CD8-positive, alpha-beta memory T cell (primary cell): ENCODE results near the gene NDUFA3. TPM values are rescaled to one million over a fixed set of nuclear protein-coding genes. Genes with fewer than 3 reads are reported as not detected.

ENCODE experiments used
- CTCF ChIA-PET: fragments of 350-600 bp; sonication (Branson Sonifier 250); formaldehyde crosslinking; loops from one replicate; lab custom pipeline; 2021; ENCODE audit warnings: antibody characterized with exemption; lab: Charles Lee
- POLR2A ChIA-PET: fragments of 350-600 bp; sonication (Branson Sonifier 250); formaldehyde crosslinking; loops from one replicate; lab custom pipeline; 2021; ENCODE audit warnings: antibody characterized with exemption; lab: Charles Lee
- DNase-seq, 5 donors: peaks; one replicate each; pipeline versions ENCODE4 v3.0.0 to v3.0.0-alpha.2; 2020 to 2022; ENCODE audit warnings: mixed read lengths in 1 of 5
- H3K27ac ChIP-seq: one replicate; pipeline ENCODE4 v1.7.0; 2013; ENCODE audit warnings: low read depth, mild to moderate bottlenecking, low read length, moderate library complexity
- H3K27me3 ChIP-seq: 2 replicates; pipeline ENCODE4 v1.7.0; 2013; ENCODE audit warnings: low read length, mild to moderate bottlenecking; ENCODE audit not compliant: insufficient read depth, poor library complexity, severe bottlenecking
- H3K36me3 ChIP-seq: 2 replicates; pipeline ENCODE4 v1.7.0; 2013; ENCODE audit warnings: mild to moderate bottlenecking, low read length, moderate library complexity; ENCODE audit not compliant: insufficient read depth
- H3K4me1 ChIP-seq: 2 replicates; pipeline ENCODE4 v1.7.0; 2013; ENCODE audit warnings: mild to moderate bottlenecking, low read length, moderate library complexity; ENCODE audit not compliant: insufficient read depth
- H3K4me3 ChIP-seq: 2 replicates; pipeline ENCODE4 v1.7.0; 2013; ENCODE audit warnings: mild to moderate bottlenecking, low read length
- H3K9me3 ChIP-seq: 2 replicates; pipeline ENCODE4 v1.7.0; 2013; ENCODE audit warnings: mild to moderate bottlenecking, low read length
- H3K27ac Mint-ChIP-seq, 8 donors: one replicate each; pipeline ENCODE4 v1.8.0; 2020 to 2021; ENCODE audit warnings: mixed read lengths in 8 of 8, mild to moderate bottlenecking in 6 of 8, inconsistent platforms in 3 of 8, moderate library complexity in 3 of 8
- H3K27me3 Mint-ChIP-seq, 2 donors: one replicate each; pipeline ENCODE4 v1.8.0; 2020 to 2021; ENCODE audit warnings: mixed read lengths in 2 of 2, mild to moderate bottlenecking in 1 of 2, moderate library complexity in 1 of 2
- H3K36me3 Mint-ChIP-seq, 3 donors: one replicate each; pipeline ENCODE4 v1.8.0; 2020 to 2021; ENCODE audit warnings: mixed read lengths in 3 of 3, inconsistent platforms in 1 of 3, mild to moderate bottlenecking in 1 of 3
- H3K4me1 Mint-ChIP-seq, 3 donors: one replicate each; pipeline ENCODE4 v1.8.0; 2020 to 2021; ENCODE audit warnings: mixed read lengths in 3 of 3, inconsistent platforms in 1 of 3, mild to moderate bottlenecking in 1 of 3
- H3K4me3 Mint-ChIP-seq, 7 donors: one replicate each; pipeline ENCODE4 v1.8.0; 2020 to 2021; ENCODE audit warnings: mixed read lengths in 7 of 7, mild to moderate bottlenecking in 6 of 7, moderate library complexity in 4 of 7, inconsistent platforms in 2 of 7
- H3K9me3 Mint-ChIP-seq, 5 donors: one replicate each; pipeline ENCODE4 v1.8.0; 2020 to 2022; ENCODE audit warnings: mixed read lengths in 5 of 5, mild to moderate bottlenecking in 3 of 5, moderate library complexity in 2 of 5, inconsistent platforms in 1 of 5
- polyA plus RNA-seq: library from polyadenylated mRNA; unstranded; fragments of 300-500 nt; fragmentation: Illumina TruSeq; gene quantifications from one replicate; pipeline ENCODE4 v1.2.3, GENCODE V29; 2021
- total RNA-seq, 2 experiments: library from RNA; stranded (reverse); gene quantifications; one replicate each; pipeline ENCODE4 v1.2.3, GENCODE V29; 2021

The NDUFA3 gene
- total and polyA plus RNA-seq, 3 experiments from 2014 or later, result 117 to 506 (median 124) TPM

DNA sequence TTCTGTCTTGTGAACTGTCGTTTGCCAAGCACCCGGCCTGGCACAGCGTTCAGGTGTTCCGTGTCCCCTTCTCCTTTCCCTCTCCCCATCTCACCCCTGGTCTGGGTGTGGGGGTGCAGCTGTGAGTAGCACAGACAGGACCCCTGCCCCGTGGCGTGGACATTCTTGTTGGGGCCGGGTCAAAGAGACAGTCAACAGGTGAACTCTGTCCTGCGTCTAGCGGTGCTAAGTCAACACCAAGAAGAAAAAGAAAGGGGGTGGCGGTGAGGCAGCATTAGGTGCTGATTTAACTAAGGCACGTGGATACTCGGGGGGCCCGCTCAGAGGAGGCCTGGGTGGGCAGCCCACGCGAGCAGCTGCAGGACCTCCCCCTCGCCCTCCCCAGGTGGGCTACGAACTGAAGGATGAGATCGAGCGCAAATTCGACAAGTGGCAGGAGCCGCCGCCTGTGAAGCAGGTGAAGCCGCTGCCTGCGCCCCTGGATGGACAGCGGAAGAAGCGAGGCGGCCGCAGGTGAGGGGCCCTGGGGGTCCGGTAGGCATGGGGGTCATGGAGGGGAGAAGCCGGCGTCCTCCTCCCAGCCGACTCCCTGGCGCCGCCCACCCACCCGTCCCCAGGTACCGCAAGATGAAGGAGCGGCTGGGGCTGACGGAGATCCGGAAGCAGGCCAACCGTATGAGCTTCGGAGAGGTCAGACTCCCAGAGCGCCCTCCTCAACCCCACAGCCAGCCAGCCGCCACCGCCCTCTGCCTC, 25.2 kb downstream of the NDUFA3 start:
- no peaks in the 10 kb centered on the region for H3K27me3 ChIP-seq
- DNase-seq, result no peak
- POLR2A ChIA-PET, result interaction anchor here (1.0 kb wide), 1 partner anchor 9 kb away, joined by 4 read pairs; the partner anchor contains the start of gene CNOT3
- peaks cover 0 to 76% (median 9%) of the 10 kb centered on the region in 3 donors for H3K36me3 Mint-ChIP-seq
- H3K9me3 Mint-ChIP-seq, result no peaks in the 10 kb centered on the region
- H3K36me3 ChIP-seq, result peaks cover 18% of the 10 kb centered on the region
- no peaks in the 10 kb centered on the region for H3K27me3 Mint-ChIP-seq
- no peak overlapping the region for H3K4me3 ChIP-seq
- H3K9me3 ChIP-seq, result no peaks in the 10 kb centered on the region
- peak overlapping the region in 1 of 8 donors; percentile 86 for H3K27ac Mint-ChIP-seq
- no peak overlapping the region for H3K27ac ChIP-seq
- no peaks in the 10 kb centered on the region for H3K4me1 ChIP-seq
- CTCF ChIA-PET, result no interaction called here
- no peak overlapping the region for H3K4me3 Mint-ChIP-seq
- H3K4me1 Mint-ChIP-seq, result no peaks in the 10 kb centered on the region

- Mint-ChIP-seq H3K27ac (peak overlapping the region in 1 of 8 donors; percentile 86), H3K4me1 (no peaks in the 10 kb centered on the region), H3K27me3 (no peaks in the 10 kb centered on the region), H3K36me3 (peaks cover 0 to 71% (median 6%) of the 10 kb centered on the region in 3 donors), H3K4me3 (no peak overlapping the region), H3K9me3 (no peaks in the 10 kb centered on the region)
- Histone ChIP-seq H3K4me1 (no peaks in the 10 kb centered on the region), H3K27me3 (no peaks in the 10 kb centered on the region), H3K27ac (no peak overlapping the region), H3K36me3 (peaks cover 18% of the 10 kb centered on the region), H3K9me3 (no peaks in the 10 kb centered on the region), H3K4me3 (no peak overlapping the region)
- ChIA-PET POLR2A (no interaction called here), CTCF (no interaction called here)
- no peak for DNase-seq
Measured at GRCh38 chr19:54128441-54128725, 25.7 kb downstream of the NDUFA3 start.

GRCh38 chr19:54128796-54129616, 26.4 kb downstream of the NDUFA3 start:
- H3K27me3 Mint-ChIP-seq, result no peaks in the 10 kb centered on the region
- Histone ChIP-seq H3K4me3 (no peak overlapping the region), H3K4me1 (no peaks in the 10 kb centered on the region), H3K27ac (no peak overlapping the region), H3K27me3 (no peaks in the 10 kb centered on the region), H3K36me3 (peaks cover 12% of the 10 kb centered on the region), H3K9me3 (no peaks in the 10 kb centered on the region)
- no peaks in the 10 kb centered on the region for H3K4me1 Mint-ChIP-seq
- ChIA-PET CTCF (no interaction called here), POLR2A (no interaction called here)
- DNase-seq, result no peak
- H3K36me3 Mint-ChIP-seq, result peaks cover 0 to 65% (median 6%) of the 10 kb centered on the region in 3 donors
- no peak overlapping the region for H3K4me3 Mint-ChIP-seq
- H3K9me3 Mint-ChIP-seq, result no peaks in the 10 kb centered on the region
- no peak overlapping the region for H3K27ac Mint-ChIP-seq

DNA sequence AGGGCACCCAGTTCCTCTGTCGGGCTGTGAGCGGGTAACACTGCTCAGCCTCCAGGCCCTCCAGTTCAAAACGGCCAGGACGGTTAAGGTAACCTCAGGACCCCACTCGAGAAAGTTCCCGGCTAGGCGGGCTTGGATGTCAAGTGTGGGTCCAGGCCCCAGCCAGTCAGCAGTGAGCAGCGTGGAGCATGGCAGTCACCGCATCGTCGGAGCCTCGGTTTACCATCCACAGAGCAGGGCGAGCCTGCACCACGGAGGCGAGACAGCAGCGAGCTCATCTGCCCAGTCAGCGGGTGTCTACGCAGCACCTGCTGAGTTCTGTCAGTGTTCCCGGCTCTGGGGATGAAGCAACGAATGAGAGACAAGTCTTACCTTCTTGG, 27.0 kb downstream of the NDUFA3 start:
- no peaks in the 10 kb centered on the region for H3K27me3 ChIP-seq
- ChIA-PET POLR2A (no interaction called here), CTCF (no interaction called here)
- DNase-seq, result no peak
- no peaks in the 10 kb centered on the region for H3K9me3 ChIP-seq
- Mint-ChIP-seq H3K4me1 (peaks cover 2 to 4% (median 3%) of the 10 kb centered on the region in 3 donors), H3K9me3 (no peaks in the 10 kb centered on the region), H3K27me3 (no peaks in the 10 kb centered on the region), H3K36me3 (peaks cover 0 to 59% (median 6%) of the 10 kb centered on the region in 3 donors), H3K4me3 (no peak overlapping the region), H3K27ac (no peak overlapping the region)
- no peak overlapping the region for H3K4me3 ChIP-seq
- no peak overlapping the region for H3K27ac ChIP-seq
- peaks cover 8% of the 10 kb centered on the region for H3K36me3 ChIP-seq
- no peaks in the 10 kb centered on the region for H3K4me1 ChIP-seq

GRCh38 chr19:54133312-54133956, 30.8 kb downstream of the NDUFA3 start:
- peaks cover 14 to 18% (median 17%) of the 10 kb centered on the region in 3 donors for H3K4me1 Mint-ChIP-seq
- Histone ChIP-seq H3K9me3 (no peaks in the 10 kb centered on the region), H3K4me3 (no peak overlapping the region), H3K27me3 (no peaks in the 10 kb centered on the region), H3K27ac (no peak overlapping the region), H3K4me1 (peaks cover 11% of the 10 kb centered on the region), H3K36me3 (no peaks in the 10 kb centered on the region)
- H3K27ac Mint-ChIP-seq, result peak overlapping the region in 1 of 8 donors; percentile 60
- DNase-seq, result no peak
- ChIA-PET POLR2A (no interaction called here), CTCF (no interaction called here)
- H3K9me3 Mint-ChIP-seq, result no peaks in the 10 kb centered on the region
- H3K36me3 Mint-ChIP-seq, result peaks cover 0 to 30% (median 0%) of the 10 kb centered on the region in 3 donors
- peak overlapping the region in 1 of 7 donors; percentile 44 for H3K4me3 Mint-ChIP-seq
- peaks cover 0 to 1% of the 10 kb centered on the region in 2 donors for H3K27me3 Mint-ChIP-seq

DNA sequence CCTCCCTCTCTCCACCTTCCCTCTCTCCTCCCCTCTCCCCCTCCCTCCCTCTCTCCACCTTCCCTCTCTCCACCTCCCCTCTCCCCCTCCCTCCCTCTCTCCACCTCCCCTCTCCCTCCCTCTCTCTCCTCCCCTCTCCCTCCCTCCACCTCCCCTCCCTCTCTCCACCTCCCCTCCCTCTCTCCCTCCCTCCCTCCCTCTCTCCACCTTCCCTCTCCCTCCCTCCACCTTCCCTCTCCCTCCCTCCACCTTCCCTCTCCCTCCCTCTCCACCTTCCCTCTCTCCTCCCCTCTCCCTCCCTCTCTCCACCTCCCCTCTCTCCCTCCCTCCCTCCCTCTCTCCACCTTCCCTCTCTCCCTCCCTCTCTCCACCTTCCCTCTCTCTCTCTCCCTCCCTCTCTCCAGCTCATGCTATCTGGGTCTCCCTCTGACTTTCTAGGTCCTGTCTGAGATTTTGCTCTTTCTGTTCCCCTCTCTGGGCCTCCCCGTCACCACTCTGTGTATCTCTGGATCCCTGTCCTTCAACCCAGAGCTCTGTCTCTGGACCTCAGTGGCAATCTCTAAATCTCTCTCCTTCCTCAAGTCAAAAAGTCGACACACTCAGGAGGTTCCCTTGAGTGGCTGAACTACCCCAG, 31.4 kb downstream of the NDUFA3 start:
- peaks cover 0 to 1% of the 10 kb centered on the region in 2 donors for H3K27me3 Mint-ChIP-seq
- H3K27ac ChIP-seq, result no peak overlapping the region
- no peak for DNase-seq
- H3K4me1 Mint-ChIP-seq, result peaks cover 20 to 25% (median 22%) of the 10 kb centered on the region in 3 donors
- H3K9me3 ChIP-seq, result no peaks in the 10 kb centered on the region
- no peak overlapping the region for H3K4me3 ChIP-seq
- no peaks in the 10 kb centered on the region for H3K36me3 ChIP-seq
- CTCF ChIA-PET, result no interaction called here
- H3K27me3 ChIP-seq, result no peaks in the 10 kb centered on the region
- no peaks in the 10 kb centered on the region for H3K9me3 Mint-ChIP-seq
- no peak overlapping the region for H3K4me3 Mint-ChIP-seq
- H3K27ac Mint-ChIP-seq, result peak overlapping the region in 2 of 8 donors; percentile 17 to 77
- H3K36me3 Mint-ChIP-seq, result peaks cover 0 to 30% (median 0%) of the 10 kb centered on the region in 3 donors
- peaks cover 17% of the 10 kb centered on the region for H3K4me1 ChIP-seq
- POLR2A ChIA-PET, result no interaction called here

DNA sequence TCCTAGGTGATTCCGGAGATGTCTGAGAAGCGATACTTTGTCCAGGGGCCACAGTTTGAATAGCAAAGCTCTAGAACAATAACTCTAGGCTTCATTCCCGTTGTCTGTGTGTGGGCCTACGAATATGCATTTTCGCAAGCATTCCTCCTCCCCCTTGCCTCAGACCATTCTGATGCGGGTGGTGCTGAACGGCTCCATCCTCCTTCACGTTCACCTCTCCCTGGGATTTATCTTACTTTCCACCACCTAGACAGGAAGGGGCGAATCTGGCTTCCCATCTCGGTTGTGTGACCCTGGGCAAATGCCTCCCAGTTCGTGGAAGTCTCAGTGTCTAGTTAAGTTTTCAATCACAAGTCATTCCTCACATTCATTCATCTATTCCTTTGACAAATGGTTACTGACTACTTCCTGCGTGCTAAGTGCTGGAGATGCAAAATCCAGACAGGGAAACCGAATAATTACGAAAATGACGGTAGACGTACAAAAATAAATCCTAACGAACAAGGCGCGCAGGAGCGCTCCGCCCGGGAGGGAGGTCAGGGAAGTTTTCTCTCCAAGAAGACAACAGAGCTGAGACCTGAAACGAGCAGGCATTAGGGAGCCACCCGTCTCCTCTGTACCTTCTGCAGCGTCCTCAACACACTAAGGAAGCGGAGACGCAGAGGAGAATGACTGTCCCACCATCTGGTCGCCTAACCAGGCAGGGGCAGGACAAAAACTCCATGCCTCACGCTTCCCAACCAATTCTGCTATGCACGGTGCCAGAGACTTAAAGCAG, 33.6 kb downstream of the NDUFA3 start:
- CTCF ChIA-PET, result interaction anchor here (0.9 to 2.2 kb wide), 7 partner anchors 21 to 96 kb away, joined by 3 to 11 read pairs (median 5); partner anchors contain the start of genes LENG1, MBOAT7, PRPF31 and TFPT
- Mint-ChIP-seq H3K36me3 (peaks cover 0 to 31% (median 0%) of the 10 kb centered on the region in 3 donors), H3K27me3 (peaks cover 0 to 1% of the 10 kb centered on the region in 2 donors), H3K4me3 (peak overlapping the region; percentile 81 to 92 (median 88)), H3K9me3 (no peaks in the 10 kb centered on the region), H3K4me1 (peaks cover 36 to 47% (median 44%) of the 10 kb centered on the region in 3 donors), H3K27ac (peak overlapping the region; percentile 76 to 95 (median 92))
- Histone ChIP-seq H3K27ac (peak overlapping the region; percentile 60), H3K4me1 (peaks cover 39% of the 10 kb centered on the region), H3K9me3 (no peaks in the 10 kb centered on the region), H3K4me3 (peak overlapping the region; percentile 87), H3K27me3 (no peaks in the 10 kb centered on the region), H3K36me3 (no peaks in the 10 kb centered on the region)
- POLR2A ChIA-PET, result interaction anchor here (0.7 to 2.3 kb wide), 18 partner anchors 13 to 1767 kb away, joined by 3 to 60 read pairs (median 4); partner anchors contain the start of genes LENG1, LENG9, MBOAT7 and MYADM
- no peak for DNase-seq
